Activated naive CD8-positive, alpha-beta T cell treated with anti-CD3 and anti-CD28 coated beads for 36 hours (primary cell): Measurements from ENCODE around the gene ARL4D. TPM values are rescaled to one million over a fixed set of nuclear protein-coding genes. Genes with fewer than 3 reads are reported as not detected.

ENCODE experiments used
- DNase-seq: peaks from one replicate; pipeline ENCODE4 v3.0.0; 2021
- H3K27ac Mint-ChIP-seq: one replicate; pipeline ENCODE4 v1.8.0; 2022; ENCODE audit warnings: mild to moderate bottlenecking, moderate library complexity, mixed read lengths
- H3K27me3 Mint-ChIP-seq: one replicate; pipeline ENCODE4 v1.8.0; 2022; ENCODE audit warnings: mild to moderate bottlenecking, mixed read lengths
- H3K36me3 Mint-ChIP-seq: one replicate; pipeline ENCODE4 v1.8.0; 2021; ENCODE audit warnings: mild to moderate bottlenecking, mixed read lengths
- H3K4me1 Mint-ChIP-seq: one replicate; pipeline ENCODE4 v1.8.0; 2021; ENCODE audit warnings: mixed read lengths
- H3K4me3 Mint-ChIP-seq: one replicate; pipeline ENCODE4 v1.8.0; 2022; ENCODE audit warnings: mild to moderate bottlenecking, moderate library complexity, mixed read lengths
- H3K9me3 Mint-ChIP-seq: one replicate; pipeline ENCODE4 v1.8.0; 2022; ENCODE audit warnings: mixed read lengths
- total RNA-seq, 2 experiments: library from RNA; stranded (reverse); gene quantifications; one replicate each; pipeline ENCODE4 v1.2.3, GENCODE V29; 2021

Gene ARL4D
- total RNA-seq, 2 experiments from 2014 or later: 2.5 to 3.6 TPM

DNA sequence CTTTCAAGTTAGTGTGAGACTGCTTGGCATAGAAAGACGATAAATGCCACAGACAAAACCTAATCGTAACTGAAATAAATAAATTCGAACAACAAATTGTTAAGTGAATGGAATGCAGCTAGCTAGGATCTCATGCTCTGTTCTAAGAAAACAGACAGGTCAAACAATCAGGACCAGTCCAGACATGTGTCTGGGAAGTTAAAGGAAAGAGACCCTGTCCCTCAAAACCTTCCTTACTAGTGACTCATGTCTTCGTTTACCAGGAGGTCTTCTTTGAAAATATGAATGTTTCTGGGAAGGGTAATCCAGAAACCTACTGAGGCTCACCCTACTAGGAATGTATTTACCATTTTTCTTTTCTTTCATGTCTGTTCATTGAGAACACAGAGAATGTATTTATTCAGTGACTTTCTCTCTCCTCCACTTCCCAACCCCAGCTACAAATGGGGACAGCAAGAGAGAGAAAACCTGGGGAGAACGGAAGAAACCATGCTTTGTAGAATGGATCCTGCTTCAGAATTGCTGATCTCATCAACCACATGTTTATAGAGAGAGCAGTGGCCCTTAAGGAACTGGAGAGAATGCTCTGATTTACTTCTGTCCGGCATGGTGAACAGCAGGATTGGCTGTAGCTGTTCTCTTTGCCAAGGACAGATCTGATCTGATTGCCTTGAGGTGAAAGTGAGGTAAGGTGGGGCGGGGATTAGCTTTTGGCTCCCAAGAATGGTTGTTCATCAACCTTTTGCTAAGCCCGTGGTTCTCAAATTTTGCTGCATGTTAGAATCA is 45.6 kb downstream of the ARL4D start:
- H3K9me3 Mint-ChIP-seq: no peaks in the 10 kb centered on the region
- peaks cover 2% of the 10 kb centered on the region for H3K36me3 Mint-ChIP-seq
- no peak overlapping the region for H3K27ac Mint-ChIP-seq
- no peak for DNase-seq
- H3K27me3 Mint-ChIP-seq: peaks cover 4% of the 10 kb centered on the region
- no peak overlapping the region for H3K4me3 Mint-ChIP-seq
- H3K4me1 Mint-ChIP-seq: no peaks in the 10 kb centered on the region

GRCh38 chr17:43445009-43445589 is 46.3 kb downstream of the ARL4D start:
- DNase-seq: no peak
- Mint-ChIP-seq H3K27me3 (peaks cover 4% of the 10 kb centered on the region), H3K4me3 (no peak overlapping the region), H3K4me1 (no peaks in the 10 kb centered on the region), H3K9me3 (no peaks in the 10 kb centered on the region), H3K36me3 (peaks cover 2% of the 10 kb centered on the region), H3K27ac (no peak overlapping the region)

- Mint-ChIP-seq H3K9me3 (no peaks in the 10 kb centered on the region), H3K4me3 (no peak overlapping the region), H3K27ac (no peak overlapping the region), H3K36me3 (no peaks in the 10 kb centered on the region), H3K4me1 (no peaks in the 10 kb centered on the region), H3K27me3 (peaks cover 4% of the 10 kb centered on the region)
- DNase-seq: no peak
Observed at GRCh38 chr17:43446773-43447172, 48.0 kb downstream of the ARL4D start.

GRCh38 chr17:43448720-43449469 is 50.1 kb downstream of the ARL4D start:
- no peaks in the 10 kb centered on the region for H3K4me1 Mint-ChIP-seq
- no peak overlapping the region for H3K27ac Mint-ChIP-seq
- DNase-seq: no peak
- no peaks in the 10 kb centered on the region for H3K9me3 Mint-ChIP-seq
- H3K4me3 Mint-ChIP-seq: no peak overlapping the region
- no peaks in the 10 kb centered on the region for H3K36me3 Mint-ChIP-seq
- peaks cover 4% of the 10 kb centered on the region for H3K27me3 Mint-ChIP-seq

DNA sequence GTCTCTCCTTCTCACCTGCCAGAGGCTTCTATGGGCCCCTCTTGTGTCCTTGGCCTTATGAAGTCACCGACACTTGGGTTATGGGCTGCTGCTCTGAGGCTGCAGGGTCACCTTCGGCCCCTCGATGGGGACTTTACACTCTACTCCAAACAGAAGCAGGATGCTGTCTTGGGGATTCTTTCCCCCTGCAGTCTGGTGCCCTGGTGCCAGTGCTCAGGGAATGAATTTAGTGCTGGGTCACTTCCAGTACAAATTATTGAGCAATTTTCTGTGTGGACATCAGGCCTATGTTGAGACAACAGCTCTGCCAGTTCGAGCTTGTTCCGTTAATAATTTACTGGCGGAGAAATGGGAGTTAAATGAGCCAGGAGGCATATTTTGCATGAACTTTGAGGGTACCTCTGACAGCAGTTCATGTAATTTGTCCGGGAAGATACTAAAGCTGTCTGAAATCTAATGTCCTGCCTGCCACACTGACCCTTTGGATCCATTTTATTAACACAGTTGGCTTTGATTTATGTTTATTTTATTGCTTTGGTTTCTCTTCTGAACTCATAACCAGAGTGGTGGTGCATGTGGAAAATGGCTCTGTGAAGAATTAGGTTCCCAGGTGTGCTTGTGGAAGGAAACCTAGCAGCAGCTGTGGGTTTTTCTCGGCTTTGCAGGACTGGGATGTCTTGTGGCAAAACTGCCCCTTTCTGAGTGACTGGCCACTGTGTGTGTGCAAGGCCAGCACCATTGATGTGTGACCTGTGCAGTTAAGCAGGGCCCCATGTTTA is 50.9 kb downstream of the ARL4D start:
- Mint-ChIP-seq H3K9me3 (no peaks in the 10 kb centered on the region), H3K4me1 (no peaks in the 10 kb centered on the region), H3K36me3 (no peaks in the 10 kb centered on the region), H3K27ac (no peak overlapping the region), H3K27me3 (peaks cover 5% of the 10 kb centered on the region), H3K4me3 (no peak overlapping the region)
- no peak for DNase-seq

Other genes with a start within 250 kb of the ARL4D start
- gene NBR1, start 227.8 kb upstream of the ARL4D start, total RNA-seq: 10 to 100 TPM; 36.7 to 36.9 TPM
- 10 to 100 TPM in 1 of 2 experiments, 1 to 10 TPM in 1; 9.0 to 10.6 TPM for gene TMEM106A, start 187.1 kb upstream of the ARL4D start, total RNA-seq
- gene CCDC200, start 170.4 kb upstream of the ARL4D start, total RNA-seq: not detected
- gene RNU2-1, start 165.0 kb upstream of the ARL4D start, total RNA-seq: 1,000 to 10,000 TPM; 3,764 to 4,468 TPM
- 10 to 100 TPM; 48.6 to 56.7 TPM for gene DHX8, start 85.0 kb downstream of the ARL4D start, total RNA-seq
- 1 to 10 TPM; 7.5 to 7.8 TPM for gene ETV4, start 147.3 kb downstream of the ARL4D start, total RNA-seq